ENCODE measurements around the gene PARP16. TPM values are rescaled to one million over a fixed set of nuclear protein-coding genes. Genes with fewer than 3 reads are reported as not detected.

The PARP16 gene
- total RNA-seq, 1 experiment from 2014 or later, result 5.6 TPM

GRCh38 chr15:65311760-65312159, 25.1 kb upstream of the PARP16 start:
- DNase-seq (ENCODE audit: low spot score), result no peak

GRCh38 chr15:65310431-65311137, 23.9 kb upstream of the PARP16 start:
- no peak for DNase-seq (ENCODE audit: low spot score)

GRCh38 chr15:65309882-65310418, 23.3 kb upstream of the PARP16 start:
- no peak for DNase-seq (ENCODE audit: low spot score)

GRCh38 chr15:65307978-65308377, 21.3 kb upstream of the PARP16 start:
- DNase-seq (ENCODE audit: low spot score), result no peak

GRCh38 chr15:65306551-65306950, 19.9 kb upstream of the PARP16 start:
- no peak for DNase-seq (ENCODE audit: low spot score)

- DNase-seq (ENCODE audit: low spot score), result no peak
These were observed 19.1 kb upstream of the PARP16 start for GRCh38 chr15:65305776-65306175.

GRCh38 chr15:65305150-65305758, 18.6 kb upstream of the PARP16 start:
- no peak for DNase-seq (ENCODE audit: low spot score)

GRCh38 chr15:65304381-65305149, 17.9 kb upstream of the PARP16 start, which contains the start of gene RNU5B-1:
Gene RNU5B-1, plus strand, starts transcription at chr15:65304677.
- DNase-seq (ENCODE audit: low spot score), result peak; percentile 95

GRCh38 chr15:65303687-65304380, 17.2 kb upstream of the PARP16 start:
- peak; percentile 45 for DNase-seq (ENCODE audit: low spot score)

- DNase-seq (ENCODE audit: low spot score), result no peak
These were observed 15.4 kb upstream of the PARP16 start for GRCh38 chr15:65302061-65302460.

GRCh38 chr15:65300924-65301441, 14.3 kb upstream of the PARP16 start:
- no peak for DNase-seq (ENCODE audit: low spot score)

- DNase-seq (ENCODE audit: low spot score), result no peak
These were observed 12.0 kb upstream of the PARP16 start for GRCh38 chr15:65298731-65299130.

GRCh38 chr15:65292938-65293518, 6.3 kb upstream of the PARP16 start:
- DNase-seq (ENCODE audit: low spot score), result no peak

GRCh38 chr15:65290228-65290627, 3.5 kb upstream of the PARP16 start:
- no peak for DNase-seq (ENCODE audit: low spot score)

- DNase-seq (ENCODE audit: low spot score), result no peak
These were observed 2.7 kb upstream of the PARP16 start for GRCh38 chr15:65289261-65289854.

GRCh38 chr15:65287520-65287855, 805 bp upstream of the PARP16 start:
- DNase-seq (ENCODE audit: low spot score), result no peak

GRCh38 chr15:65286069-65286703, 497 bp downstream of the PARP16 start:
- DNase-seq (ENCODE audit: low spot score), result no peak

- no peak for DNase-seq (ENCODE audit: low spot score)
These were observed 1.2 kb downstream of the PARP16 start for GRCh38 chr15:65285291-65286068.

GRCh38 chr15:65278480-65278879, 8.2 kb downstream of the PARP16 start:
- no peak for DNase-seq (ENCODE audit: low spot score)

- DNase-seq (ENCODE audit: low spot score), result no peak
These were observed 9.7 kb downstream of the PARP16 start for GRCh38 chr15:65277015-65277414.

All from A172 (cell line).